HG02981 (cell line): Measurements from ENCODE around the gene RPL32.
"Not testable (repeated sequence)": the region's sequence is repeated elsewhere in the genome, so short reads cannot be mapped to it uniquely, and the experiment has no call there.

Source experiments
- ATAC-seq: cut with Tn5 transposase; IDR thresholded peaks from one replicate; pipeline ENCODE4 v1.9.1; 2021; ENCODE audit warnings: mild to moderate bottlenecking, moderate library complexity; ENCODE audit not compliant: unreplicated experiment

RPL32 gene

DNA sequence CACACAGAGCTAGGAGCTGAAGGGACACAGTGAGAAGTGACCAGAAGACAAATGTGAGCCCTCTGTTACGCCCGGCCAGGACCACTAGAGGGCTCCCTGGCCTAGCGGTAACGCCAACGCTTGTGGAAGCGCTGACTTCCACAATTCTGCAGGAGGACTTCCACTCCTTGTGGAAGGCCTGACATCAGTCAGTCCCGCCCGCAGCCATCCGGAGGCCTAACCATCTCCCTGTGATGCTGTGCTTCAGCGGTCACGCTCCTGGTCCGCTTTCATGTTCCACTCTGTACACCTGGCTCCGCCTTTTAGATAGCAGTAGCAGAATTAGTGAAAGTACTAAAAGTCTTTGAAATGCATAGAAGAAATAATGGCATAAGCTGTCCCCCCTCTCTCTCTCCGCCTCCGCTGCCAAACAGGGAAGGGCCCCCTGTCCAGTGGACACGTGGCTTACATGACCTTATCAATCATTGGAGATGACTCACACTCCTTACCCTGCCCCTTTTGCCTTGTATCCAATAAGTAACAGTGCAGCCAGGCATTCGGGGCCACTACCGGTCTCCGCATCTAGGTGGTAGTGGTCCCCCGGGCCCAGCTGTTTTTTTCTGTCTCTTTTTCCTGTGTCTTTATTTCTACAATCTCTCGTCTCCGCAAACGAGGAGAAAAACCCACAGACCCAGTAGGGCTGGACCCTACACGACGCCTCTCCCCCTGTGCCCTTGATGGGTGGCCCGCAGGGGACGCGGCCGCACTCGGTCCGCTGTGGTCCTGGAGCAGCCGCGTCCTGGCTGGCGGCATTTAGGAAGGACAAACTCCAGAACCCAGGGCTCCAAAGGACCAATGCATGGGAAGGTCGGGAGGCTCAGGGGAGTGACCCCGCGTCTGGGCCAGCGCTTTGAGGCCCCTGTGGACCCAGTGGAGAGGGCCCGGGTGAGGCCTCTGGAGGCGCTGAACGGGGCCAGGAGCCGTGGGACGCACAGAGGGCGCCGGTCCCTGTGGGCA, 27.0 kb upstream of the RPL32 start:
- peak; percentile 53 for ATAC-seq

DNA sequence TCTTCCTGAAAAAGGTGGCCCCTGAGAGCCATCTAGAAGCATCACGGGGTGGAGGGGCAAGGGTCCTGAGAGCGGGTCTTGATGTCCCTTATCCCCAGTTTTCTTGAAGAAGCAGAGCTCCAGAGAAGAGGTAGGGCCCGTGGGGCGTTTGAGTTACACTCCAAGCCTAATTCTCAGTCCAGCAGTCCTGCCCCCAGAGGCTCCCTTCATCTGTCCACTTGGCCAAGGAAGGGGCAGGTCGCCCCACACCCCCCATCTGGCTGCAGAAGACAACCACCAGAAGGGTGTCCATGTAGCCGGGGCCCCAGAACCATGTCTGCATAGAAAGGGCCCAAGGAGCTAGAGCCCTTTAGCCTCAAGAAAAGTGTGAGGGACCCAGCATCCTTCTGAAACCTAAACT, 25.5 kb upstream of the RPL32 start:
- no peak for ATAC-seq

DNA sequence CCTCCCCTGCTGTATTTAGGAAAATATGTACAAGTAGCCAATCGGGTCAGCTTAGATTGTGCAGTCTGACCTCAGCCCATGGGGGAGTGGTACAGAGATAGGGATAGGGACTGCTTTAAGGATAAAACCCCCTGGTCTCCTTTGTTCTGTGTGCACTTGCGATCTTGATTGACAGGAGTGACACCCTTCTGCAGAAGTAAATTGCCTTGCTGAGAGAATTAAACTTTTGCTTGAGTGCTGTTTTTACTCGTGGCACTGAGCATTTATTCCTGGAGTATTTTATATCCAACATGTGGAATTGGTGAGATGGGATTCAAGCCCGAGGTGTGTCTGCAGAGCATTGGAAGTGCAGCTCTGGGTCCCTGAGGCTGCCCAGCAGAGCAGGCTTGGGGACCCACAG, 23.9 kb upstream of the RPL32 start:
- ATAC-seq: no peak

DNA sequence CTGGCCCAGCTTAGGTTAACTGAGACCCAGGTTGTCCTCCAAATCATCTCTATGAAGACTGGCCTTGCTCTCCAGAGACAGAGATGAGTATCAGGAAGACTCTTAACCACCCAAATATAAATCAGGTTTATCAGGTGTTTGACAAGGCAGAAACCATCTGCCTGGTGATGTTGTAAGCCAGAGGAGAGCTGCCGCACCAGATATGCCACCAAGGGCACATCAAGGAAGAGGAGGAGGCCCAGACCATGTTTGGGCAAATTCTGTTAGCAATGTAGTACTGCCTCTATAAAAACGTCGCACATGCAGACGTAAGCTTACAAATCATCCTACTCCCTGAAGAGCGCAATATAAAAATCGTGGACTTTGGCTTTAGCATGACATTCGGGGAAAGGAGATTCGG, 21.0 kb upstream of the RPL32 start:
- no peak for ATAC-seq

DNA sequence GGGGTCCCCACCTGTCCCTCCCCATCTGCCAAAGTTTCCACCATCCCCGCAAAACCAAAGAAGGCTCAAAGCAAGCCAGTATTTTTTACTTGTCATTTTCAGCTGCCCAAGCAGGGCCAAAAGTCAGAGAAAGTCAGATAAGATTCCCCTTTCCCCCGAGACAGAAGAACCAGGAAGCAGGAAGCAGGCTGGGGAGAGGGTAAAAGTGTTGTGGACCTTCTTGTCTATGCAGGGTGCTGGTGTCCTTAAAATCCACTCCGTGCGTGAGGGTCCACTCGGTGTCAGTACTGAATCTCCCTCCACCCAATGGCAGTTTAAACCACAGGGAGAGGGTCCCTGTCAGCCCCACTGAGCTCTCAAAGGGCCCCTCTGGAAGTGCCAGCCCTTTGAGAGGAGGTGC, 20.2 kb upstream of the RPL32 start:
- no peak for ATAC-seq

DNA sequence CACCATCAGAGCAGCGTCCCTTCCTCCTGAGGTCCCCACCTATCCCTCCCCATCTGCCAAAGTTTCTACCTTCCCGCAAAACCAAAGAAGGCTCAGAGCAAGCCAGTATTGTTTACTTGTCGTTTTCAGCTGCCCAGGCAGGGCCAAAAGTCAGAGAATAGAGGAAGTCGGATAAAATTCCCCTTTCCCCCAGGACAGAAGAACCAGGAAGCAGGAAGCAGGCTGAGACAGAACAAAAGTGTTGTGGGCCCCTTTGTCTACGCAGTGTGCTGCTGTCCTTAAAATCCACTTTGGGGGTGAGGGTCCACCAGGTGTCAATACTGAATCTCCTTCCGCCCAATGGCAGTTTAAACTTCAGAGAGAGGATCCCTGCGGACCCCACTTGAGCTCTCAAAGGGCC, 18.5 kb upstream of the RPL32 start:
- ATAC-seq: no peak

DNA sequence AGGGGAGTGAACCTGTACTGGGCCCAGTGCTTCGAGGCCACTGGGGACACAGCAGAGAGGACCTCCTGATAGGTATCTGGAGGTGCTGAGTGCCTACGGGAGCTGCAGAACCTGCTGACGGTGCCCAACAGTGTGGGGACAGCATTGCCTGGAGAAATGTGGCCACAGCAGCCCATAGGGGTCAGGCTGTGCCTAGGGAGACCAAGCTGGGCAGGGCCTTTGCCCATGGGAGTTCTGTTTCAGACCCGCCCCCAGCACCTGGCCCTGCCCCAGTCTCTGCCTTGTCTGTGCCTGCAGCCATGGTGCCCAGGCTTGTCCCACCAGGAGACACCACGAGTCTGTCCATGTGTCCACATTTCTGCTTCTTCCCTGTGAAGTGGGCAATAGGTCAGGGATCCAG, 15.3 kb upstream of the RPL32 start:
- ATAC-seq: no peak

DNA sequence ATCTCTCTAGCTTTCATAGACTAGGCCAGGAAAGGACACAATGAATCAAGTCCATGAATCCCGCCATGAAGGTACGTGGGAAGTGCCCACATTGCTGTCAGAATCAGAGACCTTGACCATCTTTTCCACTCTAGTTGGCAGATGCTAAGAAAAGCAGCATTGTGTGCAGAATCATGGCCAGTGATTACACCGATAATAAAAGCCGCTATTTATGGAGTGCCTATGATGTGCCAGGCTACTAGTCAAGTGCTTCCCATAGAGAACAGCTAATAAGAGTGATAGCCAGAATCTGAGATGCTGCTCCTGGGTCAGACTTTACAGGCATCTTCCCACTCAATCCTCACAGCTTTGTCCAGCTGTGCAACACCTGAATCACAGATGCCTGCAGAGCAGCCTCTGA, 13.2 kb upstream of the RPL32 start:
- ATAC-seq: no peak

DNA sequence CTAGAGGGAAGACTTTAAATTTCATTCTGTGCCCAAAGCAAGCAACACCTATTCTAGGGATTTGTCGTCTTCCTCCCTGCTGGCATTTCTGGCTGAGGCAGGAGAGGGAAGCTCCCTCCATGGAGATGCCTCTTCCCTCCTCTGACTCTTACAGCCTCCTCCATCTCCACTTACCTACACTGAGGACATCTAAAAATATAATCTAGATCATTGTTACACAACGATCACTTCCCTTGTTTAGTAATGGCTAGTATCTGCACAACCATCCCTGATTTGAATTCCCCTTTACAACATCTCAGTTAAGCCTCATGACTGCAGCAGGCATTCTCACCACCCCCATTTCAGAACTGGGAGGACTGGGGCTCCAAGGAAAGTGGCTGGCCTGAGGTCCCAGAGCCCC, 12.5 kb upstream of the RPL32 start:
- ATAC-seq: not testable (repeated sequence)

DNA sequence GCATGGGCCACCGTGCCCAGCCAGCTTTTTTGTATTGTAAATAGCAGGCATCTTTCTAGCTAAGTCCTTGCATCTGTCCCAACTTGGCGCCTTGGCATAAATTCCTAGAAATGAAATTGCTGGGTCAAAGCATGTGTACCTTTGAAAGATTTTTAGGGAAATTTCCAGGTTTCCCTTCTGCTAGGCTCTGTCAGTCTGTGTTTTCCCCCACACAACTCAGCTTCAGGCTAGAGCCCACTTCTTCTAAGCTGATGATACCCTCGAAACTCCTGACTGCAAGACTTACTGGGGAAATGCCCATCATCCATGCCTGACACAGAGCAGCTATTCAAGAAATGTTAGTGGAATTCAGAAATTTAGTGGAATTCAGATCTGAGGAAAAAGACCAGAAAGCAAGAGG, 10.8 kb upstream of the RPL32 start:
- no peak for ATAC-seq

DNA sequence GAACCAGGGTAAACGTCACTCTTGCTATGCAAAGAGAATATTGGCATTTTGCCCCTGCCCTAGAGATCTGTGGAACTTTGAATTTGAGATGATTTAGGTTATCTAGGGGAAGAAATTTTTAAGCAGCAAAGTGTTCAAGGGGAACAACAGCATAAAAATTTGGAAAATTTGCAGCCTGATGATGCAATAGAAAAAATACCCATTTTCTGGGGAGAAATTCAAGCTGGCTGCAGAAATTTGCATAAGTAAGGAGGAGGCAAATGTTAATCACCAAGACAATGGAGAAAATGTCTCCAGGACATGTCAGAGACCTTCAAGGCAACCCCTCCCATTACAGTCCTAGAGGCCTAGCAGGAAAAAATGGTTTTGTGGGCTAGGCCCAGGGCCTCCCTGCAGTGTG, 4.4 kb upstream of the RPL32 start:
- ATAC-seq: no peak

DNA sequence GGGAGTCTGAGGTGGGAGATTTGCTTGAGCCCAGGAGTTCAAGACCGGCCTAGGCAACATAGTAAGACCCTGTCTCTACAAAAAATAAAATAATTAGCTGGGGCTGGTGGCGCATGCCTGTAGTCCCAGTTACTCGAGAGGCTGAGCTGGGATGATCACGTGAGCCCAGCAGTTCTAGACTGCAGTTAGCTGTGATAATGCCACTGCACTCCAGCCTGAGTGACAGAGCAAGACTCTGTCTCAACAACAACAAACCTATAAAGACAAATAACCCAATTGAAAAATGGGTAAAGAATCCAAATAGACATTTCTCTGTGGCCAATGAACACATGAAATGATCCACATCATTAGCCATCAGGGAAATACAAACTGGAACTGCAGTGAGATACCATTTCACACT, 1.1 kb upstream of the RPL32 start:
- ATAC-seq: no peak

DNA sequence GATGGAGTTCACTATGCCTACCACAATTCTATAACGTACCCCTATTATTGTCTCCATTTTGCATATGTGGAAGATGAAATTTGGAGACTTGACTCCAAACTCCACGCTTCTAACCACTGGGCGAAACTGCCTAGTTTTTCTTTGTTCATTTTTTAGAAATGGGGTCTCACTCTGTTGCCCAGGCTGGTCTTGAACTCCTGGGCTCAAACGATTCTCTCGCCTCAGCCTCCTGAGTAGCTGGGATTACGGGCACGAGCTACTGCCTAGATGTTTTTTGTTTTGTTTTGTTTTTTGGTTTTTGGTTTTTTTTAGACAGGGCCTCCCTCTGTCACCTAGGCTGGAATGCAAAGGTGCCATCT, 584 bp upstream of the RPL32 start:
- peak; percentile 2 for ATAC-seq

DNA sequence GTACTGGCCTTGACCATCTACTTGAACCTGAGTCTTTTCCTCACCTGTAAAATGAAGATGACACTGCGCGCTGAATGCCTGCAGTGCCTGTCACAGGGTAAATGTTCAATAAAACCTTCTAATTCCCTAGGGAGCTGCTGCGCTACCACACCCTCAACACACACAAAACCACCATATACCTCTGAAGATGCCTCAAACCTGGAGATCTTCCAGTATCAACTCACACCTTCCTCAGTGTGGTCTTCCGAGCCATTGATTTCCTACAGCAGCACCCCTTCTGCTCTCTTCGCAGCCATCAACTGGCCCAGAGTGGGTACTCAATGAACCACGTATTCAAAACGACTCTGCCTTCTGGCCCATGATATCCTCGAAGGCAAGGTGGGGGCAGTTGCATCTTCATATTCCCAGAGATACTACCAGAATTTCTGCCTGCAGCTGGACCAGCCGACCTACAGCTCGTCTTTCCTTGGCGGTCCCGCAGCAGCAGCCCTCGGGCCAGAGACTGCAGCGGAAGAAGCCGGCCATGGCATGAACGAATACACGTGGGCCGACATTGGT, 695 bp downstream of the RPL32 start:
- peak; percentile 35 for ATAC-seq

DNA sequence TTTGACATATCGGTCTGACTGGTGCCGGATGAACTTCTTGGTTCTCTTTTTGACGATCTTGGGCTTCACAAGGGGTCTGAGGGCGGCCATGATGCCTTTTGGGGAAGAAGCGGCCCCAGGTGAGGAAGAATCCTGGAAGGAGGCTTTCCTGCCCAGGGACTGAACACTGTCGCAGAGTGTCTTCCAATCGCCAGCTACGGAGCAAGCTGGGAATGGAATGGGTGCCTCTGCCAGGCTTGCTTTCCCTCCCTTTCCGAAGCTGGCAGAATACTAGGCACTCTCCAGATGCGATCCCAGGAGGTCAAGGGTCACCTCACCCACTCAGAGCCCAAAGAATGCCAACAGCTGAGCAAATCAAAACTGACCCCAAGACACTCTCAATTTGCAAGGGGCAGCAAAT, 1.2 kb downstream of the RPL32 start:
- ATAC-seq: not testable (repeated sequence)

DNA sequence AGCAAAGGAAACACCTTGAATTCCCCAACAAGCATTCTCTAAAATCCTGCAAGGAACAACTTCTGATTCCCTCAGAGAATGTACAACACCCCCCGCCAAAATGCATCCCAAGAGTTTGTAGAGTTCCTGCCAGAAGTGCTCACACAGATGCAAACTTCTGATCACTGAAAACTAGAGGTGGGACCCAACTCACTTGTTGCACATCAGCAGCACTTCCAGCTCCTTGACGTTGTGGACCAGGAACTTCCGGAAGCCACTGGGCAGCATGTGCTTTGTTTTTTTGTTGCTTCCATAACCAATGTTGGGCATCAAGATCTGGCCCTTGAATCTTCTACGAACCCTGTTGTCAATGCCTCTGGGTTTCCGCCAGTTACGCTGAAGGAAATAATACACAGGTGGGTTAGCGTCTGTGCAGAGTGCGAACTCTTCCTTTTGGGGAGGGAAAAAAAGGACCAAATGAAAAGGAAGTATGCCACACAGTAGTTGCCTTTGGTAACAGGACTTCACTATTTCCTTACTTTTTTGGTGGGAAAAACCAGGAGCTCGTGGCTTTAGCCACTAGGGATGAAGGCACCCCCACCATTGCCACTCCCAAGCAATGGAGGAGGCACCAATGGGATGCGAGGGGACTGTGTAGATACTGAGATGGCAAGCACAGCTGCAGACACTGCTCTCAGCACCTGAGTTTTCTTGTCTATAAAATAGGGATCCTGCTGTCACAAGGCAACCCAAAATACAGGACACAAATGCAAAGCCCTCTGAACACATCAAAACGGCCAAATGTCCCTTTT, 2.0 kb downstream of the RPL32 start:
- no peak for ATAC-seq

DNA sequence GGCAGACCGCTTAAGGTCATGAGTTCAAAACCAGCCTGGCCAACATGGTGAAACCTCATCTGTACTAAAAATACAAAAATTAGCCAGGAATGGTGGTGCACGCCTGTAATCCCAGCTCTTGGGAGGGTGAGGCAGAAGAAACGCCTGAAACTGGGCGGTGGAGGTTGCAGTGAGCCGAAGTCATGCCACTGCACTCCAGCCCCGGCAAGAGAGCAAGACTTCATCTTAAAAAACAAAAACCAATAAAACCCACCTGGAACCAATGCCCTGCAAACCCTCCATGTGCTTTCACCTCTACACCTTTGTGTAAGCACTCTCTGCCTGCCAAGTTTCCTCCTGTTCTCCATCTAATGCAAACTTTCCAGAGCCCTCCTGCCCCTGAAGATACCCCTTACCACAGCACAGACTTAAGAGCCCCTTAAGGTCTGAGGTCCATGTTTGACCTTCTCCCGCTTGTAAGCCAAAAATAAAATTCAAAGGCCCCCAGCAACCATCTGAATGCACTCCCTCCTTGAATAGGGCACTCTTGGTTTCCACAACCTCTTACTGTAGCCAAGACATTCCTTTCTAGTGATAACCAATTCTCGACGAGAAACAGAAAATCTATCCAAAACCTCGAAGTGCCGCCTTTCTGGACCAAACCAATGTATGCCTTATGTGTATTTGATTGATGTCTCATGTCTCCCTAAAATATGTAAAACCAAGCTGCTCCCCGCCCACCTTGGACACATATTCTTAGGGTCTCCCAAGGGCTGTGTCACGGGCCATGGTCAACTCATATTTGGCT, 3.0 kb downstream of the RPL32 start:
- no peak for ATAC-seq

DNA sequence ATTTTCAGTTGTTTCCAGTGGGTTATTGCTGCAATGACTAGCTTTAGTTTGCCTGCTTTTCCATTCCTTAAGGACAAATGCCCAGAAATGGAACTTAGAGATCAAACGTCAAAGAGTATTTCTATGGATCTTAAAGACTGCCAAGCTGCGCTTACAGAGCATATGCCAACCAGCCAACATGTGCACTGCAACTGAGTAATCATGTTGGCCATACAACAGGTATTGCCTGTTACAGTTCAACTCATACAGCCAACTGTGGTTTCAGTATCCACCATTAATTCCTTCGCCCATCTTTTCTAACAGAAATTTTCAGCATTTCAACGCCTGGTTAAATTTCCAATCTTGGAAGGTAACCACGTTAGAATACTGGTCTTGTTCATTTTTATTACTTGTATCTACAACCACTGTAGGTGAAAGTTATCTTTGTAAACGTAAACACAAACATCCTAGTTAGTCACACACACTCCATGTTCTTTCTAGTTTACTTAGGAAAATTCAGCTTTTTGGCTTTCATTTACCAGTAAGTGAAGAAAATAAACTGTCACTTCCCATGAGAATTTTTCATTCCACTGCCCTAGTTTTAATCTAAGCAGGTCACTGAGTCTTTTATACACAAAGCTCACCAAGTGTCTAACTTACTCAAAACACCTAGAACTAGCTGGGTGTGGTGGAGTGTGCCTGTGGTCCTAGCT, 3.9 kb downstream of the RPL32 start:
- no peak for ATAC-seq

DNA sequence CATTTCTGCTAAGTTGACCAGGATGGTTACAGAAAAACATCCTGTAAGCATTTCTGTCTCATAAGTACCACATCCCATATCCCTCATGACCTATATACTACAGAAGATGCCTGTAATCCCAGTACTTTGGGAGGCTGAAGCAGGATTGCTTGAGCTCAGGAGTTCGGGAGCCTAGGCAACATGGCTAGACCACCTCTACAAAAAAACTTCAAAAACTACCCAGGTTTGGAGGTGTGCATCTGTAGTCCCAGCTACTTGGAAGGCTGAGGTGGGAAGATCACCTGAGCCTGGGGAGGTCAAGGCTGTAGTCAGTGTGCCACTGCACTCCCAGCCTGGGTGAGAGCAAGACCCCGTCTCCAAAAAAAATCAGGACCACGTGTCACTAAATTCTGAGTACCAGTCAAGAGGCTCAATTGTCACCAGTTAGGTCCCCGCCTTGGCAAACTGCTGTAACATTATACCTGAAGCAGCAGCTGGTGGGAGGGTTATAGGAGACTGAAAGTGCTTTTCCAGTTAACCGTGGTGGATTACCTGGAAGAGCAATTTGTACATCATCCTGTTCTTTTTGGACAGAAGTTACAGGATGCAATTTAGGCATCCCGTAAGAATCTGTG, 6.2 kb downstream of the RPL32 start:
- no peak for ATAC-seq
